ENCODE data around the gene FERMT3. TPM values are rescaled to one million over a fixed set of nuclear protein-coding genes. Genes with fewer than 3 reads are reported as not detected.

The FERMT3 gene
- total and polyA plus RNA-seq, 2 of the 13 experiments (the other 11 are each of a cell fraction or from before 2014, with no cell fraction given): 0.29 TPM; not detected in 1

- TF ChIP-seq IRX3 (CRISPR knock-in tag; IDR thresholded peaks at IDR 0.05; ENCODE audit: borderline replicate concordance, low read depth) (no peak), ZFP62 (CRISPR knock-in tag; IDR thresholded peaks at IDR 0.05) (no peak), PRMT3 (CRISPR knock-in tag; IDR thresholded peaks at IDR 0.05; ENCODE audit: borderline replicate concordance, low read depth) (no peak), ESRRA (CRISPR knock-in tag; IDR thresholded peaks at IDR 0.05; ENCODE audit: low read depth) (no peak), KDM1A (CRISPR knock-in tag; IDR thresholded peaks at IDR 0.05) (no peak), ZNF331 (CRISPR knock-in tag; IDR thresholded peaks at IDR 0.05) (no peak; the same call in 1 of the 2 replicates), ZNF652 (CRISPR knock-in tag; IDR thresholded peaks at IDR 0.05; ENCODE audit: borderline replicate concordance, low read depth) (0 out of 2 replicates have a peak, but pooled peaks have one; percentile 25), ZNF567 (CRISPR knock-in tag; IDR thresholded peaks at IDR 0.05; ENCODE audit: borderline replicate concordance) (no peak), ZNF275 (CRISPR knock-in tag; IDR thresholded peaks at IDR 0.05; ENCODE audit: borderline replicate concordance) (no peak), NR2F1 (CRISPR knock-in tag; IDR thresholded peaks at IDR 0.05) (no peak), KMT2B (CRISPR knock-in tag; IDR thresholded peaks at IDR 0.05) (no peak), ARID2 (CRISPR knock-in tag; IDR thresholded peaks at IDR 0.05; ENCODE audit: borderline replicate concordance) (0 out of 2 replicates have a peak, but pooled peaks have one; percentile 17), TFE3 (CRISPR knock-in tag; IDR thresholded peaks at IDR 0.05) (no peak; the same call in 1 of the 2 replicates), ZFP90 (CRISPR knock-in tag; IDR thresholded peaks at IDR 0.05; ENCODE audit: borderline replicate concordance) (peak; percentile 53; the same call in 1 of the 2 replicates), RAD21 (CRISPR knock-in tag; IDR thresholded peaks at IDR 0.05) (no peak), ZSCAN31 (CRISPR knock-in tag; IDR thresholded peaks at IDR 0.05; ENCODE audit: low read depth) (peak; percentile 86; the same call in 1 of the 2 replicates), ZSCAN12 (CRISPR knock-in tag; IDR thresholded peaks at IDR 0.05) (no peak), XBP1 (CRISPR knock-in tag; IDR thresholded peaks at IDR 0.05) (no peak), ARID5B (CRISPR knock-in tag; IDR thresholded peaks at IDR 0.05) (no peak), ZNF577 (CRISPR knock-in tag; IDR thresholded peaks at IDR 0.05; ENCODE audit: borderline replicate concordance, low read depth) (no peak), SIX1 (CRISPR knock-in tag; IDR thresholded peaks at IDR 0.05; ENCODE audit: borderline replicate concordance) (no peak)
- TF ChIP-seq, protein P1, sequence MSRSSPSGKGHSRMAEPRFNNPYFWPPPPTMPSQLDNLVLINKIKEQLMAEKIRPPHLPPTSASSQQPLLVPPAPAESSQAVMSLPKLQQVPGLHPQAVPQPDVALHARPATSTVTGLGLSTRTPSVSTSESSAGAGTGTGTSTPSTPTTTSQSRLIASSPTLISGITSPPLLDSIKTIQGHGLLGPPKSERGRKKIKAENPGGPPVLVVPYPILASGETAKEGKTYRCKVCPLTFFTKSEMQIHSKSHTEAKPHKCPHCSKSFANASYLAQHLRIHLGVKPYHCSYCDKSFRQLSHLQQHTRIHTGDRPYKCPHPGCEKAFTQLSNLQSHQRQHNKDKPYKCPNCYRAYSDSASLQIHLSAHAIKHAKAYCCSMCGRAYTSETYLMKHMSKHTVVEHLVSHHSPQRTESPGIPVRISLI (CRISPR knock-in tag; IDR thresholded peaks at IDR 0.05; ENCODE audit: borderline replicate concordance): no peak
Measured at GRCh38 chr11:64246871-64247728, 40.6 kb downstream of the FERMT3 start, which contains the start of gene PPP1R14B (continued).
